Keratinocyte (primary cell): ENCODE data around the gene CCL17. TPM values are rescaled to one million over a fixed set of nuclear protein-coding genes. Genes with fewer than 3 reads are reported as not detected.

Experiments
- DNase-seq: peaks from one replicate; pipeline ENCODE4 v3.0.0-alpha.2; 2011; ENCODE audit warnings: low read depth, missing footprints, low spot score
- FAIRE-seq: peaks from 2 replicates; lab custom pipeline; 2011; peaks lifted over from hg19 to GRCh38; lab: Jason Lieb, UNC
- H2AFZ ChIP-seq: 2 replicates; pipeline ENCODE4 v1.6.0; 2012; ENCODE audit warnings: low read length, control low read depth, inconsistent platforms; ENCODE audit not compliant: control insufficient read depth
- H3K27ac ChIP-seq: 2 replicates; pipeline ENCODE4 v1.5.1; 2011; ENCODE audit warnings: low read length; ENCODE audit not compliant: control insufficient read depth, insufficient read depth
- H3K27me3 ChIP-seq: 3 replicates; pipeline ENCODE4 v1.6.0; 2011; ENCODE audit warnings: low read length; ENCODE audit not compliant: control insufficient read depth, insufficient read depth; ENCODE audit errors: extremely low read depth
- H3K36me3 ChIP-seq, 2 experiments: 2 replicates in 1 of 2; 3 replicates in 1 of 2; pipeline ENCODE4 v1.5.1; 2011; ENCODE audit warnings: low read length in 2 of 2, mild to moderate bottlenecking in 1 of 2; ENCODE audit not compliant: control insufficient read depth in 2 of 2, insufficient read depth in 2 of 2; ENCODE audit errors: extremely low read depth in 1 of 2
- H3K4me1 ChIP-seq: 3 replicates; pipeline ENCODE4 v1.5.1; 2011; ENCODE audit warnings: low read length; ENCODE audit not compliant: control insufficient read depth, insufficient read depth; ENCODE audit errors: extremely low read depth
- H3K4me2 ChIP-seq: 3 replicates; pipeline ENCODE4 v1.6.0; 2011; ENCODE audit warnings: low read depth, low read length; ENCODE audit not compliant: control insufficient read depth, insufficient read depth; ENCODE audit errors: extremely low read depth
- H3K4me3 ChIP-seq, 3 experiments: fragments of 200-600 bp in 1 of 3; sonication (generic) in 1 of 3; 2 replicates in 2 of 3; 3 replicates in 1 of 3; pipeline ENCODE4 v1.5.1; 2011 to 2016; ENCODE audit warnings: low read length in 3 of 3, mild to moderate bottlenecking in 3 of 3, control low read depth in 2 of 3, inconsistent platforms in 1 of 3, low read depth in 1 of 3, mixed read lengths in 1 of 3, mixed run types in 1 of 3, moderate library complexity in 1 of 3; ENCODE audit not compliant: control insufficient read depth in 2 of 3, insufficient read depth in 2 of 3; ENCODE audit errors: extremely low read depth in 1 of 3
- H3K79me2 ChIP-seq: 2 replicates; pipeline ENCODE4 v1.6.0; 2012; ENCODE audit warnings: low read length; ENCODE audit not compliant: control insufficient read depth, insufficient read depth
- H3K9ac ChIP-seq: 3 replicates; pipeline ENCODE4 v1.6.0; 2011; ENCODE audit warnings: low read length; ENCODE audit not compliant: control insufficient read depth, insufficient read depth; ENCODE audit errors: extremely low read depth
- H3K9me1 ChIP-seq: 3 replicates; pipeline ENCODE4 v1.6.0; 2011; ENCODE audit warnings: low read length; ENCODE audit not compliant: control insufficient read depth, insufficient read depth; ENCODE audit errors: extremely low read depth
- H3K9me3 ChIP-seq: 2 replicates; pipeline ENCODE4 v1.5.1; 2012; ENCODE audit warnings: low read depth, low read length; ENCODE audit not compliant: control insufficient read depth
- H4K20me1 ChIP-seq: 3 replicates; pipeline ENCODE4 v1.6.0; 2011; ENCODE audit warnings: low read length; ENCODE audit not compliant: control insufficient read depth, insufficient read depth; ENCODE audit errors: extremely low read depth
- CTCF ChIP-seq, 3 experiments: IDR thresholded peaks in 1 of 3; conservative IDR thresholded peaks in 1 of 3; optimal IDR thresholded peaks in 1 of 3; 2 replicates in 2 of 3; 3 replicates in 1 of 3; pipeline versions ENCODE3 to v1.5.1; 2011; ENCODE audit warnings: low read length in 3 of 3, mild to moderate bottlenecking in 3 of 3, moderate library complexity in 2 of 3, control low read depth in 1 of 3, inconsistent platforms in 1 of 3; ENCODE audit not compliant: insufficient read depth in 2 of 3; ENCODE audit errors: extremely low read depth in 1 of 3
- EZH2 ChIP-seq: IDR thresholded peaks from one replicate; pipeline ENCODE4 v1.6.1; 2012; ENCODE audit warnings: inconsistent platforms, mild to moderate bottlenecking, low read length, moderate library complexity
- dilution Hi-C: fragments of 300-500 bp; cut with MboI; formaldehyde crosslinking; loops from one replicate; pipeline ENCODE4 v1.7.0; 2020; ENCODE audit warnings: low sequenced_read_pairs; ENCODE audit not compliant: extremely low pct_ligation_motif_present
- polyA plus RNA-seq, 5 experiments: library from polyadenylated mRNA; depleted of rRNA in 3 of 5; stranded (reverse) in 3 of 5; stranded (forward) in 1 of 5; unstranded in 1 of 5; fragments of >200 nt; gene quantifications; 1 replicate in 1 of 5; 2 replicates in 3 of 5; 3 replicates in 1 of 5; pipeline versions ENCODE4 v1.2.1 to v1.2.3, GENCODE V29; 2011 to 2012; ENCODE audit warnings: missing spikeins in 2 of 5, low read depth in 1 of 5, low replicate concordance in 1 of 5

The CCL17 gene
- polyA plus RNA-seq, 1 donor (not counting 4 experiments of a cell fraction or from before 2014, with no cell fraction given), result not detected

GRCh38 chr16:57383276-57384247, 21.0 kb upstream of the CCL17 start:
- DNase-seq (no peak), FAIRE-seq (peak; percentile 57)
- peaks cover 20% of the 10 kb centered on the region for H3K4me1 ChIP-seq
- dilution Hi-C loops, result no loop called here
- H3K4me3 ChIP-seq, result no peak overlapping the region
- H2AFZ ChIP-seq, result peak overlapping the region; percentile 6
- no peaks in the 10 kb centered on the region for H4K20me1 ChIP-seq
- H3K9ac ChIP-seq, result no peak overlapping the region
- no peaks in the 10 kb centered on the region for H3K27me3 ChIP-seq
- no peak for TF ChIP-seq EZH2
- TF ChIP-seq CTCF (optimal IDR thresholded peaks at IDR 0.05 in 1 of 3, IDR thresholded peaks at IDR 0.05 in 1 of 3, conservative IDR thresholded peaks at IDR 0.05 in 1 of 3; ENCODE audit: extremely low read depth in 1 of 3, insufficient read depth in 2 of 3, low read length in 3 of 3), result no peak
- H3K4me2 ChIP-seq, result no peak overlapping the region
- no peaks in the 10 kb centered on the region for H3K9me3 ChIP-seq
- no peaks in the 10 kb centered on the region for H3K36me3 ChIP-seq
- H3K27ac ChIP-seq, result no peak overlapping the region
- no peaks in the 10 kb centered on the region for H3K9me1 ChIP-seq
- H3K79me2 ChIP-seq, result no peaks in the 10 kb centered on the region

- peaks cover 23% of the 10 kb centered on the region for H3K4me1 ChIP-seq
- FAIRE-seq, result no peak
- H2AFZ ChIP-seq, result no peak overlapping the region
- DNase-seq, result no peak
- no peaks in the 10 kb centered on the region for H3K9me3 ChIP-seq
- no peak overlapping the region for H3K4me2 ChIP-seq
- H3K9me1 ChIP-seq, result no peaks in the 10 kb centered on the region
- dilution Hi-C loops, result no loop called here
- no peak overlapping the region for H3K9ac ChIP-seq
- H3K4me3 ChIP-seq, result no peak overlapping the region
- H4K20me1 ChIP-seq, result no peaks in the 10 kb centered on the region
- H3K79me2 ChIP-seq, result no peaks in the 10 kb centered on the region
- H3K36me3 ChIP-seq, result no peaks in the 10 kb centered on the region
- no peaks in the 10 kb centered on the region for H3K27me3 ChIP-seq
- no peak for TF ChIP-seq EZH2
- TF ChIP-seq CTCF (optimal IDR thresholded peaks at IDR 0.05 in 1 of 3, IDR thresholded peaks at IDR 0.05 in 1 of 3, conservative IDR thresholded peaks at IDR 0.05 in 1 of 3; ENCODE audit: extremely low read depth in 1 of 3, insufficient read depth in 2 of 3, low read length in 3 of 3), result no peak
- H3K27ac ChIP-seq, result no peak overlapping the region
Observed at GRCh38 chr16:57384248-57385070, 20.1 kb upstream of the CCL17 start.
